Osteoblast (primary cell): ENCODE measurements around the gene PSMC2. TPM values are rescaled to one million over a fixed set of nuclear protein-coding genes. Genes with fewer than 3 reads are reported as not detected.
A peak's percentile ranks its signal among the peaks of the same experiment; 100 is the strongest.

Source experiments
- DNase-seq: peaks from one replicate; pipeline ENCODE4 v3.0.0; 2011; ENCODE audit warnings: low spot score, mixed read lengths; ENCODE audit not compliant: insufficient read length; ENCODE audit errors: missing footprints
- H2AFZ ChIP-seq: 2 replicates; pipeline ENCODE4 v1.6.0; 2011; ENCODE audit warnings: mild to moderate bottlenecking, low read length
- H3K27ac ChIP-seq: 2 replicates; pipeline ENCODE4 v1.5.1; 2011; ENCODE audit warnings: mild to moderate bottlenecking, low read depth, low read length, moderate library complexity
- H3K27me3 ChIP-seq: 2 replicates; pipeline ENCODE4 v1.6.0; 2012; ENCODE audit warnings: mild to moderate bottlenecking, control low read depth, inconsistent platforms, low read length, moderate library complexity; ENCODE audit not compliant: insufficient read depth
- H3K36me3 ChIP-seq: 2 replicates; pipeline ENCODE4 v1.5.1; 2011; ENCODE audit warnings: mild to moderate bottlenecking, low read length, control low read depth, moderate library complexity; ENCODE audit not compliant: insufficient read depth
- H3K4me1 ChIP-seq: 2 replicates; pipeline ENCODE4 v1.5.1; 2011; ENCODE audit warnings: mild to moderate bottlenecking, low read length, control low read depth, moderate library complexity; ENCODE audit not compliant: insufficient read depth
- H3K4me2 ChIP-seq: 2 replicates; pipeline ENCODE4 v1.6.0; 2011; ENCODE audit warnings: mild to moderate bottlenecking, low read length; ENCODE audit not compliant: insufficient read depth
- H3K4me3 ChIP-seq: fragments of 200-600 bp; sonication (generic); 3 replicates; pipeline ENCODE4 v1.5.1; 2012; ENCODE audit warnings: mild to moderate bottlenecking, low read length, inconsistent platforms; ENCODE audit not compliant: insufficient read depth
- H3K79me2 ChIP-seq: 2 replicates; pipeline ENCODE4 v1.6.0; 2012; ENCODE audit warnings: mild to moderate bottlenecking, low read length, control low read depth, inconsistent platforms; ENCODE audit not compliant: insufficient read depth
- H3K9me3 ChIP-seq: 2 replicates; pipeline ENCODE4 v1.5.1; 2011; ENCODE audit warnings: low read depth, low read length, control low read depth
- H4K20me1 ChIP-seq: 2 replicates; pipeline ENCODE4 v1.6.0; 2012; ENCODE audit warnings: mild to moderate bottlenecking, low read length, control low read depth; ENCODE audit not compliant: insufficient read depth
- total RNA-seq: library from RNA; depleted of rRNA; stranded (reverse); fragments of >200 nt; gene quantifications from 2 replicates; pipeline ENCODE4 v1.2.3, GENCODE V29; 2012
- TF ChIP-seq, protein P1 (sequence below): IDR thresholded peaks from 2 replicates; pipeline ENCODE4 v1.5.1; 2011; ENCODE audit warnings: mild to moderate bottlenecking, low read depth, low read length, moderate library complexity; ENCODE audit errors: extremely low read depth

PSMC2 gene
- total RNA-seq, 1 donor = 184 TPM

DNA sequence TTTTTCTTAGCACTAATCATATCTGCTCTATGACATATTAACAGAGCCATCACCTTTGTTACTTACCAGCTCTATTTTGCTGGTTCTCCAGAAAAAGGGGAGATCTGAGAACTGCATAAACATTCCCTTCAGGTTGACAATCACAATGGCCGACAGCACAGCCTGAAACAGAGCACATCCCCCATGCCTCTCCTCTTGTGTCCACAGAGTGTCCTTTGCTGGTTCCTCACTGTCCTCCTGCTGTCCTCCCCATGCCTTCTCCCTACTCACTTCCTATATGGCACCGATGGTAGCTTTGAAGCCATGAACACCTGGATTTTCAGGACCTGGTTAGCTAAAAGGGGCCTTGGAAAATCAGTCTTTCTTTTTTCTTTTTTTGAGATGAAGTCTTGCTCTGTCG lies 41.8 kb downstream of the PSMC2 start:
- TF ChIP-seq, protein P1, sequence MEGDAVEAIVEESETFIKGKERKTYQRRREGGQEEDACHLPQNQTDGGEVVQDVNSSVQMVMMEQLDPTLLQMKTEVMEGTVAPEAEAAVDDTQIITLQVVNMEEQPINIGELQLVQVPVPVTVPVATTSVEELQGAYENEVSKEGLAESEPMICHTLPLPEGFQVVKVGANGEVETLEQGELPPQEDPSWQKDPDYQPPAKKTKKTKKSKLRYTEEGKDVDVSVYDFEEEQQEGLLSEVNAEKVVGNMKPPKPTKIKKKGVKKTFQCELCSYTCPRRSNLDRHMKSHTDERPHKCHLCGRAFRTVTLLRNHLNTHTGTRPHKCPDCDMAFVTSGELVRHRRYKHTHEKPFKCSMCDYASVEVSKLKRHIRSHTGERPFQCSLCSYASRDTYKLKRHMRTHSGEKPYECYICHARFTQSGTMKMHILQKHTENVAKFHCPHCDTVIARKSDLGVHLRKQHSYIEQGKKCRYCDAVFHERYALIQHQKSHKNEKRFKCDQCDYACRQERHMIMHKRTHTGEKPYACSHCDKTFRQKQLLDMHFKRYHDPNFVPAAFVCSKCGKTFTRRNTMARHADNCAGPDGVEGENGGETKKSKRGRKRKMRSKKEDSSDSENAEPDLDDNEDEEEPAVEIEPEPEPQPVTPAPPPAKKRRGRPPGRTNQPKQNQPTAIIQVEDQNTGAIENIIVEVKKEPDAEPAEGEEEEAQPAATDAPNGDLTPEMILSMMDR = no peak
- Histone ChIP-seq H3K36me3 (no peaks in the 10 kb centered on the region), H3K9me3 (no peaks in the 10 kb centered on the region), H3K79me2 (no peaks in the 10 kb centered on the region), H3K4me3 (no peak overlapping the region), H3K27me3 (peaks cover 4% of the 10 kb centered on the region), H4K20me1 (no peaks in the 10 kb centered on the region), H3K27ac (no peak overlapping the region), H3K4me2 (no peak overlapping the region), H2AFZ (no peak overlapping the region), H3K4me1 (no peaks in the 10 kb centered on the region)
- no peak for DNase-seq

DNA sequence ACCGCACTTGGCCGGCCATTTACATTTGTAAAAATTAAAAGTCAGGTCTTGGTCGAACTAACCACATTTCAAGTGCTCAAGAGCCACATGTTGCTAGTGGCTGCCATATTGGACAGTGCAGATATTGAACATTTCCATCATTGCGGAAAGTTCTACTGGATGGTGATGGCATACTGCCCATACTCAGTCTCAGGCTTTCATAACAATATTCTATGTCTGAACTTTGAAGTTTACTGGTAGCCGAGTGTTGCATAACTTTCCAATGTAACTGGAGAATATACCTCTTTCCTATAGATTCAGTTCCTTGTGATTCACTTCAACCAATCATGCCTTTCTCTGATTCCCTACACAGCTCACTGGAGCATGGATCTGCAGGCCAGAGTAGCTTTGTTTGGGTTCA lies 43.7 kb downstream of the PSMC2 start:
- no peak overlapping the region for H3K27ac ChIP-seq

DNA sequence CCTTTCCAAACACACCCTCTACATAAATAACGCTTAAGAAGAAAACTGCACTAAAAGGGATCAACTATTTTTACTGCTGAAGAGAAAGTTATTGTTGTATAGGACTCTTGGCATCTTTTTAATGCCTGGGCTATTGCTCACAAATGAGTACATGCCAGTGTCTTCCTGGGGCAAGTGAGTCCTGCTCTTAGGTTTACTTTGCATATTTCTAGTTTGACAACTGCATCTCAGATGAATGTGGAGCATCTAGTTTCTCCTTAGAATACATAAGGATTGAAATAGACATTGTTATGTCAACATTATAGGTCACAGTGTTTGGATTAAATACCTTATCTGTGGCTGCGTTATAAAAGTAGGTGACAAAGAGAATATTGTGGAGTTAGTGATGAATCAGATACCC lies 44.5 kb downstream of the PSMC2 start:
- Histone ChIP-seq H4K20me1 (no peaks in the 10 kb centered on the region), H3K79me2 (no peaks in the 10 kb centered on the region), H3K4me1 (no peaks in the 10 kb centered on the region), H3K27ac (no peak overlapping the region), H3K36me3 (no peaks in the 10 kb centered on the region), H3K4me3 (no peak overlapping the region), H3K9me3 (no peaks in the 10 kb centered on the region), H2AFZ (no peak overlapping the region), H3K4me2 (peak overlapping the region; percentile 32), H3K27me3 (peaks cover 4% of the 10 kb centered on the region)
- TF ChIP-seq, protein P1 = no peak
- peak; percentile 80 for DNase-seq

More for the DNA sequence above, 43.7 kb downstream of the PSMC2 start:
- Histone ChIP-seq H3K79me2 (no peaks in the 10 kb centered on the region), H3K4me1 (no peaks in the 10 kb centered on the region), H3K36me3 (no peaks in the 10 kb centered on the region), H3K4me2 (no peak overlapping the region), H3K27me3 (peaks cover 4% of the 10 kb centered on the region), H3K4me3 (no peak overlapping the region), H2AFZ (no peak overlapping the region), H4K20me1 (no peaks in the 10 kb centered on the region), H3K9me3 (no peaks in the 10 kb centered on the region)
- TF ChIP-seq, protein P1 = no peak
- no peak for DNase-seq

DNA sequence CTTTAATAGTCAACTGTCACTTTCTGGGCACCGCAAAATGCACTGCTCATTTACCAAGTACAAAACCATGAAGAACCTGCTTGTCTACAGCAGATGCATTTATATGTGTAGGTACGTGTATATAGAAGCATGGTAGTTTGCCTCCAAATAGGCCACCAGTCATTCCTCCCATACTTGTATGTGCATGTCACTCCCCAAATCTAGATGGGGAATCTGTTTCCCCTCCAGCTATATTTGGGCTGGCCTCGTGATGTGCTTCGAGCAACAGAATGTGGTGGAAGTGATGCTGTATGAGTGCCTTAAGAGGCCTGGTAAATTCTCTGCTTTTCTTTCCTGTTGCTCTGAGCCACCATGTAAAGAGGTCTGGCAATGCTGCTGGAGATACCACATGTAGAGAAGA lies 47.1 kb downstream of the PSMC2 start:
- Histone ChIP-seq H3K27ac (no peak overlapping the region), H3K79me2 (no peaks in the 10 kb centered on the region), H4K20me1 (no peaks in the 10 kb centered on the region), H3K4me1 (no peaks in the 10 kb centered on the region), H3K9me3 (no peaks in the 10 kb centered on the region), H3K27me3 (no peaks in the 10 kb centered on the region), H3K36me3 (no peaks in the 10 kb centered on the region), H3K4me3 (no peak overlapping the region), H2AFZ (no peak overlapping the region), H3K4me2 (no peak overlapping the region)
- TF ChIP-seq, protein P1 = no peak
- DNase-seq = no peak
